ENCODE data around the gene ITGAD.

- TF ChIP-seq CTCF (conservative IDR thresholded peaks at IDR 0.05; ENCODE audit: low read depth, low read length) (no peak), EZH2 (IDR thresholded peaks at IDR 0.05; ENCODE audit: borderline replicate concordance, low read depth, low read length, poor library complexity, severe bottlenecking) (no peak)
These were observed 72.7 kb downstream of the ITGAD start for GRCh38 chr16:31465788-31466370.

Measured in A673 (cell line).